Measurements from ENCODE around the gene OR5M10.
"Not testable (repeated sequence)": the region's sequence is repeated elsewhere in the genome, so short reads cannot be mapped to it uniquely, and the experiment has no call there.

OR5M10 gene

DNA sequence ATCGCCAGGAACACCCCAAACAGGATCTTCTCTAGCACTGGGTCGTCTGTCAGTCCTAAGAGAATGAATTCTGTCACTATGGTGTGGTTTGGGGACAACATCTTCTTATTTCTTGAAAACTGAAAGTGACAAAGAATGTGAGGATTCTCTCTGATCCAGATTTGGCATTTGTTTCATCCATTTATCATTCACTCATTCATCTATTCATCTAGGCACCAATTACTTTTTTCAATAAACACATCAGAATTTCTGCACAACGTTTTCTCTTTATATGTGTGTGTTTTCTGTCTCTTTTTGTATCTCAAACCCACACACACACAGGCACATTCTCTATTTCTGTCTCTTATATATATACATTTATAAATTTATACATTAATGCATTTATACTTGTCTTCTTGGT lies at the start of gene OR5M10:
Gene OR5M10, minus strand, starts transcription at position 101 of the 400 bp plus-strand sequence. Its CDS starts 0 bp downstream, at position 101.
- Histone ChIP-seq H3K9me3 (ENCODE audit: insufficient read depth, low read length) (no peaks in the 10 kb centered on the region), H3K4me3 (ENCODE audit: insufficient read length, low read depth) (no peak within 1 kb of the TSS), H3K27me3 (ENCODE audit: insufficient read depth, insufficient read length) (no peaks in the 10 kb centered on the region), H3K36me3 (ENCODE audit: insufficient read depth, insufficient read length, low read length) (no peaks in the 10 kb centered on the region), H3K4me1 (ENCODE audit: insufficient read depth, insufficient read length) (no peaks in the 10 kb centered on the region), H3K9ac (ENCODE audit: insufficient read length, low read depth) (no peak within 1 kb of the TSS)
- no peak for DNase-seq (ENCODE audit: low read depth, low spot score)
- TF ChIP-seq SUZ12 (IDR thresholded peaks at IDR 0.05; ENCODE audit: extremely low read depth, insufficient read depth, insufficient read length) (no peak), YY1 (IDR thresholded peaks at IDR 0.05; ENCODE audit: insufficient read depth, insufficient read length) (no peak), ZNF274 (IDR thresholded peaks at IDR 0.05; ENCODE audit: low read depth, low read length) (no peak)

DNA sequence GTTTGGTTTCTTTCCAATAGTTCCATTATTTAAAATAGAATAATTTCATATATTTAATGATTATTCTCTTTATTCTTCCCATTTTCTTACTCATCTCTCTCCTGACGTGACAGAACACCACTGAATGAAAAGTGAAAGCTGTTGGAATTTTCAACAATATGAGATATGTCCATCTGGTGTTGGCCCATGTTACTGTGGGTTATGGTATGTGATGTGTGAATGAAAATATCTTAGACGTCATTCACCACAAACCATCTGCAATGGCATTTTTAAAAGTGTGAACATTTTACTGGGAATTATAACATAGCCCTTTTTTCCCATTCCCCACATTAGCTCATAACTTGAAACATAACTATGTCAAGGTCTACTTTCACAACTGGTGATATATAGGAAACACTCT lies 48.4 kb upstream of the OR5M10 start:
- TF ChIP-seq ZNF274 (IDR thresholded peaks at IDR 0.05; ENCODE audit: low read depth, low read length) (no peak), SUZ12 (IDR thresholded peaks at IDR 0.05; ENCODE audit: extremely low read depth, insufficient read depth, insufficient read length) (no peak)
- no peaks in the 10 kb centered on the region for H3K9me3 ChIP-seq (ENCODE audit: insufficient read depth, low read length)
- no peaks in the 10 kb centered on the region for H3K36me3 ChIP-seq (ENCODE audit: insufficient read depth, insufficient read length, low read length)
- no peaks in the 10 kb centered on the region for H3K27me3 ChIP-seq (ENCODE audit: insufficient read depth, insufficient read length)
- no peak overlapping the region for H3K4me3 ChIP-seq (ENCODE audit: insufficient read length, low read depth)
- H3K4me1 ChIP-seq (ENCODE audit: insufficient read depth, insufficient read length) = no peaks in the 10 kb centered on the region
- DNase-seq (ENCODE audit: low read depth, low spot score) = no peak
- H3K9ac ChIP-seq (ENCODE audit: insufficient read length, low read depth) = no peak overlapping the region

DNA sequence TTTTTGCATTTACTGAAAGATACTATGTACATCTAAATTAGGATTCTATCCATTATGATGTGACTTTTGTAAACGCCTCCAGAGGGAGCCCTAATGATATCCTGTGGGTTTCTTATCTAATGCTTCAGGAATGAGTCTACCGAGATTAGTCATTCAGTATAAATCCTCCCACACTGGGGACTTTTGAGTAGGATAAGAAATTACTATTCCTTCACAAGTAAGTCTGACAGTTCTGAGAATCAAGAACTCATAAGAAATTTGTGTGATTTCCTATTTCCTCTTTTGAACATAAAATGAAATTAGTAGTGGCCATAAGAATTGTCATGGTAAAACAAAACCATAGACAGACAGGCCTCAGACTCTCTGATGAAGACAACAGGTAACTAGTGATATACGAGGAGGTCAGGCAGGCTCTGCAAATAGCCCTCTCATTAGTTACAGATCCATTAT lies 47.2 kb upstream of the OR5M10 start:
- Histone ChIP-seq H3K9ac (ENCODE audit: insufficient read length, low read depth) (no peak overlapping the region), H3K4me1 (ENCODE audit: insufficient read depth, insufficient read length) (no peaks in the 10 kb centered on the region), H3K4me3 (ENCODE audit: insufficient read length, low read depth) (no peak overlapping the region), H3K27me3 (ENCODE audit: insufficient read depth, insufficient read length) (no peaks in the 10 kb centered on the region), H3K36me3 (ENCODE audit: insufficient read depth, insufficient read length, low read length) (no peaks in the 10 kb centered on the region), H3K9me3 (ENCODE audit: insufficient read depth, low read length) (no peaks in the 10 kb centered on the region)
- TF ChIP-seq ZNF274 (IDR thresholded peaks at IDR 0.05; ENCODE audit: low read depth, low read length) = no peak
- no peak for TF ChIP-seq SUZ12 (IDR thresholded peaks at IDR 0.05; ENCODE audit: extremely low read depth, insufficient read depth, insufficient read length)
- DNase-seq (ENCODE audit: low read depth, low spot score) = peak; percentile 68

GRCh38 chr11:56611174-56611573 lies 33.7 kb upstream of the OR5M10 start:
- H3K9ac ChIP-seq (ENCODE audit: insufficient read length, low read depth) = no peak overlapping the region
- H3K9me3 ChIP-seq (ENCODE audit: insufficient read depth, low read length) = no peaks in the 10 kb centered on the region
- TF ChIP-seq YY1 (IDR thresholded peaks at IDR 0.05; ENCODE audit: insufficient read depth, insufficient read length) (no peak), SUZ12 (IDR thresholded peaks at IDR 0.05; ENCODE audit: extremely low read depth, insufficient read depth, insufficient read length) (no peak), ZNF274 (IDR thresholded peaks at IDR 0.05; ENCODE audit: low read depth, low read length) (no peak)
- DNase-seq (ENCODE audit: low read depth, low spot score) = no peak
- H3K36me3 ChIP-seq (ENCODE audit: insufficient read depth, insufficient read length, low read length) = no peaks in the 10 kb centered on the region
- H3K4me3 ChIP-seq (ENCODE audit: insufficient read length, low read depth) = no peak overlapping the region
- H3K27me3 ChIP-seq (ENCODE audit: insufficient read depth, insufficient read length) = no peaks in the 10 kb centered on the region
- no peaks in the 10 kb centered on the region for H3K4me1 ChIP-seq (ENCODE audit: insufficient read depth, insufficient read length)

- not testable (repeated sequence) for H3K36me3 ChIP-seq (ENCODE audit: insufficient read depth, insufficient read length, low read length); DNase-seq (ENCODE audit: low read depth, low spot score); H3K27me3 ChIP-seq (ENCODE audit: insufficient read depth, insufficient read length); H3K9ac ChIP-seq (ENCODE audit: insufficient read length, low read depth); H3K4me1 ChIP-seq (ENCODE audit: insufficient read depth, insufficient read length); H3K4me3 ChIP-seq (ENCODE audit: insufficient read length, low read depth)
- peaks cover 20% of the 10 kb centered on the region for H3K9me3 ChIP-seq (ENCODE audit: insufficient read depth, low read length)
These were observed 14.7 kb upstream of the OR5M10 start for GRCh38 chr11:56592088-56592717.

DNA sequence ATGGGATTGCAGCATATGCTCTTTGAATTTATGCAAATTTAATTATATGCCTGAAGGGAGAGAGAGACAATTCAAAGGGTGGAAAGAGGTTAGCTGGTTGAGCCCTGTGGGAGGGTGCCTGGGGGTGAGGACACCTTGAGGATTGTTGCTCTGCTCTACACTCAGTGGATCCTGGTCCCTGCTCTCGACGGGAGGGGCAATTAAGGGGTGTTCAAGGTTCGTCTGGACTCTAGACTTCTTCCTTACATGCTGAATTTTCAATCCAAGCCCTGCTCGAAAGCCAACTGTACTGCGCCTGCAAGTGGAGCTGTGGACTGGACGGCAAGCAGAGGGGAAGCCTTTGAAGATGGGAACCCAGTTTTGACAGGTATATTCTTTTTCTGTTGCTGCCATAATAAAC lies 18.9 kb downstream of the OR5M10 start:
- Histone ChIP-seq H3K4me1 (ENCODE audit: insufficient read depth, insufficient read length) (no peaks in the 10 kb centered on the region), H3K36me3 (ENCODE audit: insufficient read depth, insufficient read length, low read length) (no peaks in the 10 kb centered on the region), H3K27me3 (ENCODE audit: insufficient read depth, insufficient read length) (no peaks in the 10 kb centered on the region), H3K4me3 (ENCODE audit: insufficient read length, low read depth) (no peak overlapping the region), H3K9ac (ENCODE audit: insufficient read length, low read depth) (no peak overlapping the region), H3K9me3 (ENCODE audit: insufficient read depth, low read length) (peaks cover 9% of the 10 kb centered on the region; the same call in 1 of the 2 replicates)
- no peak for DNase-seq (ENCODE audit: low read depth, low spot score)
- TF ChIP-seq ZNF274 (IDR thresholded peaks at IDR 0.05; ENCODE audit: low read depth, low read length) = no peak
- TF ChIP-seq YY1 (IDR thresholded peaks at IDR 0.05; ENCODE audit: insufficient read depth, insufficient read length) = no peak
- no peak for TF ChIP-seq SUZ12 (IDR thresholded peaks at IDR 0.05; ENCODE audit: extremely low read depth, insufficient read depth, insufficient read length)

- not testable (repeated sequence) for DNase-seq (ENCODE audit: low read depth, low spot score); H3K4me1 ChIP-seq (ENCODE audit: insufficient read depth, insufficient read length); H3K9me3 ChIP-seq (ENCODE audit: insufficient read depth, low read length); H3K36me3 ChIP-seq (ENCODE audit: insufficient read depth, insufficient read length, low read length); H3K27me3 ChIP-seq (ENCODE audit: insufficient read depth, insufficient read length); H3K9ac ChIP-seq (ENCODE audit: insufficient read length, low read depth); H3K4me3 ChIP-seq (ENCODE audit: insufficient read length, low read depth)
These were observed 22.8 kb downstream of the OR5M10 start for GRCh38 chr11:56554691-56555090.

DNA sequence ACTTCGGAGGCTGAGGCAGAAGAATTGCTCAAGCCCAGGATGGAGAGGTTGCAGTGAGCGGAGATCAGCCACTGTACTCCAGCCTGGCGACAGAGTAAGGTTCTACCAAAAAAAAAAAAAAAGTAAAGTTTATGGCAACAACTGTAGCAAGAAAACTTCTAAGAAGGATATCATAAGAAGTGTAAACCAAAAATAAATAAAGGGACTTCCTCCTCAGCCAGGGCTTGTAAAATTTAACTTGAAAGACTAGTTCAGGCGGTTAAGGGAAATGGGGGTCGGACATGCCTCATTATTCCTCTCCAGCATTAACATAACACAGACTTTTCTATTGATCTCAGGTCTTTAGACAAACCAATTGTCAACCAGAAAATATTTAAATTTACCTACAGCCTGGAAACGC lies 32.0 kb downstream of the OR5M10 start:
- DNase-seq (ENCODE audit: low read depth, low spot score) = no peak
- no peak for TF ChIP-seq SUZ12 (IDR thresholded peaks at IDR 0.05; ENCODE audit: extremely low read depth, insufficient read depth, insufficient read length)
- TF ChIP-seq ZNF274 (IDR thresholded peaks at IDR 0.05; ENCODE audit: low read depth, low read length) = no peak
- no peak for TF ChIP-seq YY1 (IDR thresholded peaks at IDR 0.05; ENCODE audit: insufficient read depth, insufficient read length)
- Histone ChIP-seq H3K4me1 (ENCODE audit: insufficient read depth, insufficient read length) (no peaks in the 10 kb centered on the region), H3K36me3 (ENCODE audit: insufficient read depth, insufficient read length, low read length) (no peaks in the 10 kb centered on the region), H3K9me3 (ENCODE audit: insufficient read depth, low read length) (no peaks in the 10 kb centered on the region), H3K4me3 (ENCODE audit: insufficient read length, low read depth) (no peak overlapping the region), H3K9ac (ENCODE audit: insufficient read length, low read depth) (no peak overlapping the region), H3K27me3 (ENCODE audit: insufficient read depth, insufficient read length) (no peaks in the 10 kb centered on the region)
